HG03060 (cell line): ENCODE data around the gene PATJ.
A peak's percentile ranks its signal among the peaks of the same experiment; 100 is the strongest.

Experiments
- ATAC-seq: cut with Tn5 transposase; IDR thresholded peaks from one replicate; pipeline ENCODE4 v1.9.1; 2021; ENCODE audit warnings: low read depth, moderate number of reproducible peaks; ENCODE audit not compliant: unreplicated experiment

PATJ gene

GRCh38 chr1:62082456-62083363, 340.4 kb downstream of the PATJ start:
- ATAC-seq: no peak

GRCh38 chr1:62084310-62084890, 342.1 kb downstream of the PATJ start:
- ATAC-seq: no peak

- no peak for ATAC-seq
Observed at GRCh38 chr1:62088439-62088838, 346.2 kb downstream of the PATJ start.

GRCh38 chr1:62089570-62089969, 347.3 kb downstream of the PATJ start:
- no peak for ATAC-seq

GRCh38 chr1:62090016-62090415, 347.7 kb downstream of the PATJ start:
- ATAC-seq: no peak

GRCh38 chr1:62092110-62092509, 349.8 kb downstream of the PATJ start:
- no peak for ATAC-seq

- no peak for ATAC-seq
Observed at GRCh38 chr1:62093261-62093660, 351.0 kb downstream of the PATJ start.

GRCh38 chr1:62097464-62097863, 355.2 kb downstream of the PATJ start:
- no peak for ATAC-seq

GRCh38 chr1:62100442-62100841, 358.2 kb downstream of the PATJ start:
- ATAC-seq: no peak

GRCh38 chr1:62103846-62104245, 361.6 kb downstream of the PATJ start:
- ATAC-seq: no peak

GRCh38 chr1:62107923-62108322, 365.6 kb downstream of the PATJ start:
- no peak for ATAC-seq

- ATAC-seq: no peak
Observed at GRCh38 chr1:62109124-62109523, 366.8 kb downstream of the PATJ start.

- no peak for ATAC-seq
Observed at GRCh38 chr1:62110198-62110817, 368.0 kb downstream of the PATJ start.

GRCh38 chr1:62111084-62111483, 368.8 kb downstream of the PATJ start:
- ATAC-seq: no peak

- ATAC-seq: no peak
Observed at GRCh38 chr1:62113507-62113906, 371.2 kb downstream of the PATJ start.

- no peak for ATAC-seq
Observed at GRCh38 chr1:62117018-62117750, 374.9 kb downstream of the PATJ start.

GRCh38 chr1:62126579-62127290, 384.5 kb downstream of the PATJ start:
- ATAC-seq: no peak

- no peak for ATAC-seq
Observed at GRCh38 chr1:62128745-62129144, 386.5 kb downstream of the PATJ start.

GRCh38 chr1:62131093-62131725, 388.9 kb downstream of the PATJ start:
- ATAC-seq: peak; percentile 79

GRCh38 chr1:62138029-62138428, 395.7 kb downstream of the PATJ start:
- ATAC-seq: no peak
